ENCODE measurements around the gene CTRL.
A peak's percentile ranks its signal among the peaks of the same experiment; 100 is the strongest.

CTRL gene

DNA sequence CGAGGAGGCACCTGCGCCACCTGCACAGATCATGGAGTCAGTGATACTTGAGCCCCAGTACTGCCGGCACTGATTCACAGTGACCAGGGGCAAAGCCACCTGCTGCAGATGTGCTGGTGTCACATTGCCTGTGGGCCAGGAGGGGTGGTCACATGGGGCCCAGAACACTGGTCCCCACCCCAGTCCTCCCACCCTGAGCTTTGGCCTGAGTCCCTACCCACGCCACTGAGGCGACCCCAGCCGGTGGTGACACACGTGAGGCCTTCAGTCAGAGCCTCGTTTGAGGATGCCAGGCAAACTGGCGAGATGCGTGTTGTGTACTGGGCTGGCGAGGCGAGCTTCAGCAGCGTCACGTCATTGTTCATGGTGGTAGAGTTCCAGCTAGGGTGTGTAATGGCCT is 1.5 kb downstream of the CTRL start:
- no peaks in the 10 kb centered on the region for H3K9me3 ChIP-seq (ENCODE audit: control insufficient read depth, insufficient read depth, low read depth, low read length)
- no peak overlapping the region for H3K9ac ChIP-seq (ENCODE audit: low read length)
- no peak overlapping the region for H3K27ac ChIP-seq (ENCODE audit: low read depth, low read length)
- peaks cover 22% of the 10 kb centered on the region for H3K4me1 ChIP-seq (ENCODE audit: control insufficient read depth, insufficient read depth, low read length)
- peaks cover 29% of the 10 kb centered on the region for H3K36me3 ChIP-seq (ENCODE audit: control insufficient read depth, insufficient read depth, low read length)
- H3K27me3 ChIP-seq (ENCODE audit: control insufficient read depth, insufficient read depth, low read length): no peaks in the 10 kb centered on the region
- no peak overlapping the region for H3K4me3 ChIP-seq (ENCODE audit: low read depth, low read length)

DNA sequence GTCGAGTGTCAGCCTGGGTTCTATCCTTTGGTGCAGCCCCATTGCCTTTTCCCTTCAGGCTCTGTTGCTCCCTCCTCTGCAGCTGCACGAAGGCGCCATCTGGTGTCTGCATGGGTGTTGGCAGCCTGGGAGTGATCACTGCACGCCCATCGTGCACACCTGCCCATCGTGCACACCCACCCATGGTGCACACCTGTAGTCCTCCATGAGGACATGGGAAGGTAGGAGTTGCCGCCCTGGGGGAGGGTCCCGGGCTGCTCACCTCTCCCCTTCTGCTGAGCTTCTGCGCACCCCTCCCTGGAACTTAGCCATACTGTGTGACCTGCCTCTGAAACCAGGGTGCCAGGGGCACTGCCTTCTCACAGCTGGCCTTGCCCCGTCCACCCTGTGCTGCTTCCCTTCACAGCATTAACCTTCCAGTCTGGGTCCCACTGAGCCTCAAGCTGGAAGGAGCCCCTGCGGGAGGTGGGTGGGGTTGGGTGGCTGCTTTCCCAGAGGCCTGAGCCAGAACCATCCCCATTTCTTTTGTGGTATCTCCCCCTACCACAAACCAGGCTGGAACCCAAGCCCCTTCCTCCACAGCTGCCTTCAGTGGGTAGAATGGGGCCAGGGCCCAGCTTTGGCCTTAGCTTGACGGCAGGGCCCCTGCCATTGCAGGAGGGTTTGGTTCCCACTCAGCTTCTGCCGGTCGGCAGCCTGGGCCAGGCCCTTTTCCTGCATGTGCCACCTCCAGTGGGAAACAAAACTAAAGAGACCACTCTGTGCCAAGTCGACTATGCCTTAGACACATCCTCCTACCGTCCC is 2.9 kb downstream of the CTRL start:
- no peaks in the 10 kb centered on the region for H3K9me3 ChIP-seq (ENCODE audit: control insufficient read depth, insufficient read depth, low read depth, low read length)
- H3K27me3 ChIP-seq (ENCODE audit: control insufficient read depth, insufficient read depth, low read length): no peaks in the 10 kb centered on the region
- no peak overlapping the region for H3K4me3 ChIP-seq (ENCODE audit: low read depth, low read length)
- H3K9ac ChIP-seq (ENCODE audit: low read length): no peak overlapping the region
- H3K36me3 ChIP-seq (ENCODE audit: control insufficient read depth, insufficient read depth, low read length): peaks cover 28% of the 10 kb centered on the region
- H3K4me1 ChIP-seq (ENCODE audit: control insufficient read depth, insufficient read depth, low read length): peaks cover 11% of the 10 kb centered on the region
- no peak overlapping the region for H3K27ac ChIP-seq (ENCODE audit: low read depth, low read length)

DNA sequence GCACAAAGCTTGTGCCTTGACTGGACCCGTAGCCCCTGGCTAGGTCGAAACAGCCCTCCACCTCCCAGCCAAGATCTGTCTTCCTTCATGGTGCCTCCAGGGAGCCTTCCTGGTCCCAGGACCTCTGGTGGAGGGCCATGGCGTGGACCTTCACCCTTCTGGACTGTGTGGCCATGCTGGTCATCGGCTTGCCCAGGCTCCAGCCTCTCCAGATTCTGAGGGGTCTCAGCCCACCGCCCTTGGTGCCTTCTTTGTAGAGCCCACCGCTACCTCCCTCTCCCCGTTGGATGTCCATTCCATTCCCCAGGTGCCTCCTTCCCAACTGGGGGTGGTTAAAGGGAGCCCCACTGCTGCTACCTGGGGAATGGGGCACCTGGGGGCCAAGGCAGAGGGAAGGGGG is 3.5 kb downstream of the CTRL start:
- no peaks in the 10 kb centered on the region for H3K27me3 ChIP-seq (ENCODE audit: control insufficient read depth, insufficient read depth, low read length)
- H3K27ac ChIP-seq (ENCODE audit: low read depth, low read length): no peak overlapping the region
- no peaks in the 10 kb centered on the region for H3K9me3 ChIP-seq (ENCODE audit: control insufficient read depth, insufficient read depth, low read depth, low read length)
- H3K4me3 ChIP-seq (ENCODE audit: low read depth, low read length): no peak overlapping the region
- peaks cover 11% of the 10 kb centered on the region for H3K4me1 ChIP-seq (ENCODE audit: control insufficient read depth, insufficient read depth, low read length)
- H3K9ac ChIP-seq (ENCODE audit: low read length): no peak overlapping the region
- peaks cover 32% of the 10 kb centered on the region for H3K36me3 ChIP-seq (ENCODE audit: control insufficient read depth, insufficient read depth, low read length)

DNA sequence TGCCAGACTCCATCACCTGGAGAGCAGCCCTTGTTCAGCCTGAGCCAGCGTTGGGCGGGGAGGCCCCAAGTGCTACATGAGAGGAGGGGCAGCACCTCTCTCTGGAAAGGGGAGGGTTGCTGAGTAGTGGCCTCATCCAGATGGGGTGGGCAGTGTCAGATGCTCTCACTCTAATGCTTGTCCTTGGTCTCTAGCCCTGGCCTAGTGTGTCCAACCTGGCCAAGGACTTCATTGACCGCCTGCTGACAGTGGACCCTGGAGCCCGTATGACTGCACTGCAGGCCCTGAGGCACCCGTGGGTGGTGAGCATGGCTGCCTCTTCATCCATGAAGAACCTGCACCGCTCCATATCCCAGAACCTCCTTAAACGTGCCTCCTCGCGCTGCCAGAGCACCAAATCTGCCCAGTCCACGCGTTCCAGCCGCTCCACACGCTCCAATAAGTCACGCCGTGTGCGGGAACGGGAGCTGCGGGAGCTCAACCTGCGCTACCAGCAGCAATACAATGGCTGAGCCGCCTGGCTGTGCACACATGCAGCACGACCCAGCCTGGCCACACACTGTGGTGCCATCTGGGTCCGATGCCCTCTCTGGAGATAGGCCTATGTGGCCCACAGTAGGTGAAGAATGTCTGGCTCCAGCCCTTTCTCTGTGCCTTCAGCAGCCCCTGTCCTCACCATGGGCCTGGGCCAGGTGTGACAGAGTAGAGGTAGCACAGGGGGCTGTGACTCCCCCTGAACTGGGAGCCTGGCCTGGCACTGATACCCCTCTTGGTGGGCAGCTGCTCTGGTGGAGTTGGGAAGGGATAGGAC is 4.3 kb downstream of the CTRL start:
- peaks cover 11% of the 10 kb centered on the region for H3K4me1 ChIP-seq (ENCODE audit: control insufficient read depth, insufficient read depth, low read length)
- H3K36me3 ChIP-seq (ENCODE audit: control insufficient read depth, insufficient read depth, low read length): peaks cover 32% of the 10 kb centered on the region
- H3K9ac ChIP-seq (ENCODE audit: low read length): no peak overlapping the region
- no peaks in the 10 kb centered on the region for H3K9me3 ChIP-seq (ENCODE audit: control insufficient read depth, insufficient read depth, low read depth, low read length)
- H3K27me3 ChIP-seq (ENCODE audit: control insufficient read depth, insufficient read depth, low read length): no peaks in the 10 kb centered on the region
- H3K27ac ChIP-seq (ENCODE audit: low read depth, low read length): no peak overlapping the region
- no peak overlapping the region for H3K4me3 ChIP-seq (ENCODE audit: low read depth, low read length)

DNA sequence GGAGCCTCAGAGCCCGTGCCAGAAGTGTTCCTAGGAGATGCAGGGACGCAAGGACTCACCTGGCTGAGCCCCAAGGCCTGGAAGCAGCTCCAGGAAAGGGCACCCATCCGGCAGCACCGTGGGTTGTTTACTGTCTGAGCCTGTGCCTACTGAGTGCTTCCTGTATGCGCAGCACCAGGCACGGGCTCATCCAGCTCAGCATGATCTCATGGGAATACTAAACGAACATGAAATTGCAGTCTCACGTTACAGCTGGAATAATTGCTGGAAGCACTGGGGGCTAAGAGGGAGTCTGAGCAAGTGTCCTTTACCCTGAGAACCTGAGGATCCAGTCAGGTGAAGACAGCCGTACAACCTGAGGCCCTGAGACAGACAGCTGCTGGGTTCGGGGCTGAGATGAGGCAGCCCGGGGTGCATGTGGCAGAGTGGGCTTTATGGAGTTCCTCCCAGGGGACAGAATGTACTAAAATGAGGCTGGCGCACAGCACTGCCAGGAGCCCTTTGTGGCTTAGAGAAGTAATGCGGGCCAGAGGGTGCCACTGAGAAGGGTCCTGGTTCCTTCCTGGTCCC is 5.4 kb downstream of the CTRL start:
- Histone ChIP-seq H3K4me3 (ENCODE audit: low read depth, low read length) (no peak overlapping the region), H3K36me3 (ENCODE audit: control insufficient read depth, insufficient read depth, low read length) (peaks cover 30% of the 10 kb centered on the region), H3K27ac (ENCODE audit: low read depth, low read length) (no peak overlapping the region), H3K27me3 (ENCODE audit: control insufficient read depth, insufficient read depth, low read length) (no peaks in the 10 kb centered on the region), H3K9me3 (ENCODE audit: control insufficient read depth, insufficient read depth, low read depth, low read length) (no peaks in the 10 kb centered on the region), H3K4me1 (ENCODE audit: control insufficient read depth, insufficient read depth, low read length) (peaks cover 11% of the 10 kb centered on the region), H3K9ac (ENCODE audit: low read length) (peak overlapping the region; percentile 35)

DNA sequence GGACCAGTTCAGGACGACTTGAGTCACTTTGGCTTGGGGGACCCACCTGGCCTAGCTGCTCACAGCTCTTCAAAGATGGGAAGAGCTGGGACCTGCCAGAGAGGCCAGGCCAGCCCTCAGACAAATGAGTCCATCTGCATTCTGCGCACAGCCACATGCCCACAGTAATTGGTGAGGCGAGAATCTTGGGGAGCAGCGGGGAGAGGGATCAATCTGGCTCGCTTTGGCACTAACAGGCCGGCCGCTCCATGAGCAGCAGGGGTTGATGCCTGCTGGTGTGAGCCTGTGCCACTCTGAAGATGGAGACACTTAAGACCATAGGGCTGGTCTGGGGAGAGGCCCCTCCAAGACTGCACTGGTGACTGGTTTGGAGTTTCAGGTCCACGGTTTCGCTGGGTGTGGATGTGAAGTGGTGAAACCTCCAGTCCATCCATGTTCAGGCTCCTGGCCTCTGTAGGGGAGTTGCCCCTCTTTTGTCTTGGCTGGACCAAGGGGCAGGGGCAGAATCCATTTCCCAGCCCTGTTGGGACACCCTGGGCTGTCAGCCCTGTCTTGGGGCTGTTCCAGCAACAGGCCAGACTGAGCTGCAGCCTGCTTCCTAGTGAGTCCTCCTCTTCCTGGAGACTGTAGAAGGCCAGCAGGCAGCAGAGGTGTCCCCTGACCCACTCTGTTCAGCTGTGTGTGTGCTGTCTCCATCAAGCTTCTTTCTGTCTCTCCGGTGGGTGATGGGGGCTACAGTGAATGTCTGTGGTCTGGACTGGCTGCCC is 7.3 kb downstream of the CTRL start:
- H3K27me3 ChIP-seq (ENCODE audit: control insufficient read depth, insufficient read depth, low read length): no peaks in the 10 kb centered on the region
- no peaks in the 10 kb centered on the region for H3K9me3 ChIP-seq (ENCODE audit: control insufficient read depth, insufficient read depth, low read depth, low read length)
- H3K36me3 ChIP-seq (ENCODE audit: control insufficient read depth, insufficient read depth, low read length): peaks cover 27% of the 10 kb centered on the region
- H3K27ac ChIP-seq (ENCODE audit: low read depth, low read length): no peak overlapping the region
- peaks cover 11% of the 10 kb centered on the region for H3K4me1 ChIP-seq (ENCODE audit: control insufficient read depth, insufficient read depth, low read length)
- H3K4me3 ChIP-seq (ENCODE audit: low read depth, low read length): no peak overlapping the region
- H3K9ac ChIP-seq (ENCODE audit: low read length): no peak overlapping the region

DNA sequence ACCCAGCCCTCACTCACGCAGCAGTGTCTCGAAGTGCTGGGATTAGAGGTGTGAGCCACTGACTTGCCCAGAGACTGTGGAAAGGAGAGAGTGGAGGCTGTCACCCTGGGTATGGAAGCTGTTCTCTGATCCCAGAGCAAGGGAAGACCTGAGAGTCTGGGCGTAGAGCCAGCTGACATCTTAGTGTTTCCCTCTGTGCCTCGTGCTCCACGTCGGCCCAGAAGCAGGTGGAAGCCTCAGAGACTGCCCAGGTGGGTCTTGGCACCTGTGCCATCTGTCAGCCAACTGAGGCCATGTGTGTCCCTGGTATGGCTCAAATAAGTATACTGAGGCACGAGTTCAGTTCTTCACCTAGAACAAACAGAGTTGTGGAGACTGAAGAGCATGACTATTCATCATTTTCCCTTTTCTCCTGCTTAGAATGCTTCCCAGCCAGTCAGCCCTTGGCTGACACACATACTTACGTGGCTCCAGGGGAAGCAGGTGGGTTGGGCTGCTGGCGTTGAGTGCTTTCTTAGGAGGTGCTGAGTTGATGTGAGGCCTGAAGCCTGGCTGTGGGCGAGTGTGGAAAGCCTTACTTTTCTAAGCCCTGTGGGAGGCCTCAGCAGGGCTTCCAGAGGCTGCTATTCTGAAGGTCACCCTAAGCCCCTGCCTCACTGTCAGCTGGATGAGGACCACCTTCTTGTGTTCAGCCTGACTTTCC is 8.1 kb downstream of the CTRL start:
- no peak overlapping the region for H3K27ac ChIP-seq (ENCODE audit: low read depth, low read length)
- H3K9ac ChIP-seq (ENCODE audit: low read length): no peak overlapping the region
- H3K36me3 ChIP-seq (ENCODE audit: control insufficient read depth, insufficient read depth, low read length): peaks cover 26% of the 10 kb centered on the region
- no peaks in the 10 kb centered on the region for H3K9me3 ChIP-seq (ENCODE audit: control insufficient read depth, insufficient read depth, low read depth, low read length)
- H3K4me1 ChIP-seq (ENCODE audit: control insufficient read depth, insufficient read depth, low read length): peaks cover 11% of the 10 kb centered on the region
- no peak overlapping the region for H3K4me3 ChIP-seq (ENCODE audit: low read depth, low read length)
- no peaks in the 10 kb centered on the region for H3K27me3 ChIP-seq (ENCODE audit: control insufficient read depth, insufficient read depth, low read length)

DNA sequence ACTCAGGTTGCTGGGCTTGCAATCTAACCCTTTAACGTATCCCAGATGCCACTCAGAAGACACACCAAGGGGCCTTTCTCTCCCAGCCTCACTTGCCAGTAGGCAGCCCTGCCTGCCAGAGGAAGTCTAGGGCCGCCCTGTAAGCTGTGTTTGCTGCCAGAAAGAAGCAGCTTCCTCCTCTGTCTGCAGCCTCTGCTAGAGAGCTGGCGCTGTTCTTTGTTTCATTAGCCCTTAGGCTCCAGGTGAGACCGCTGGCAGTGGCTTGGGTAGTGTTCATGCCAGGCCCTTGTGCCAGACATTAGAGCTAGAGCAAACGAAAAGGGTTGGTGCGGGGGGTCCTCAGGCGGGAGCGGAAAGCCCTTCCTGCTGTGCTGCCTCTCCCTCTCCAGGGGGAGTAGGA is 8.9 kb downstream of the CTRL start:
- no peak overlapping the region for H3K9ac ChIP-seq (ENCODE audit: low read length)
- H3K27ac ChIP-seq (ENCODE audit: low read depth, low read length): no peak overlapping the region
- peaks cover 12% of the 10 kb centered on the region for H3K4me1 ChIP-seq (ENCODE audit: control insufficient read depth, insufficient read depth, low read length)
- H3K36me3 ChIP-seq (ENCODE audit: control insufficient read depth, insufficient read depth, low read length): peaks cover 21% of the 10 kb centered on the region
- H3K9me3 ChIP-seq (ENCODE audit: control insufficient read depth, insufficient read depth, low read depth, low read length): no peaks in the 10 kb centered on the region
- H3K4me3 ChIP-seq (ENCODE audit: low read depth, low read length): no peak overlapping the region
- H3K27me3 ChIP-seq (ENCODE audit: control insufficient read depth, insufficient read depth, low read length): no peaks in the 10 kb centered on the region

DNA sequence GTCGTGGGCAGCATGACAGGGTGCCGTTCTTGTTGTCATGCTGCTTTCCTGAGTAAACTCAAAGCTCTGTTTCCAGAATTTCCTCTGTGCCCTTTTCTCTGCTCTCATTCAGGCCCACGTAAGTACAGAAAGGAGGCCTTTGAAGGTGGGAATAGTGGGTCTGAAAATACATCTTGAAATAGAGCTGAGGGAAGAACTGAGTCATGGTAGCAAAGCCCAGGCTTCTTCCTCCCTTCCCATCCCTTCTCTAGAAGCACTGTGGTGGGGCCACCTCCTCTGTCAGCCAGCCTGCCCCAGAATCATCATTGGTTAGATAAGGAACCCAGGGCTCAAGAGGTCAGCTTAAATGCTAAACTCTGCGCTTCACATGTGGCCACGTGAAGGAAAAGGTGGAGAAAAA is 9.4 kb downstream of the CTRL start:
- Histone ChIP-seq H3K27me3 (ENCODE audit: control insufficient read depth, insufficient read depth, low read length) (no peaks in the 10 kb centered on the region), H3K9ac (ENCODE audit: low read length) (no peak overlapping the region), H3K4me1 (ENCODE audit: control insufficient read depth, insufficient read depth, low read length) (peaks cover 17% of the 10 kb centered on the region), H3K36me3 (ENCODE audit: control insufficient read depth, insufficient read depth, low read length) (peaks cover 18% of the 10 kb centered on the region), H3K9me3 (ENCODE audit: control insufficient read depth, insufficient read depth, low read depth, low read length) (no peaks in the 10 kb centered on the region), H3K27ac (ENCODE audit: low read depth, low read length) (no peak overlapping the region), H3K4me3 (ENCODE audit: low read depth, low read length) (no peak overlapping the region)

DNA sequence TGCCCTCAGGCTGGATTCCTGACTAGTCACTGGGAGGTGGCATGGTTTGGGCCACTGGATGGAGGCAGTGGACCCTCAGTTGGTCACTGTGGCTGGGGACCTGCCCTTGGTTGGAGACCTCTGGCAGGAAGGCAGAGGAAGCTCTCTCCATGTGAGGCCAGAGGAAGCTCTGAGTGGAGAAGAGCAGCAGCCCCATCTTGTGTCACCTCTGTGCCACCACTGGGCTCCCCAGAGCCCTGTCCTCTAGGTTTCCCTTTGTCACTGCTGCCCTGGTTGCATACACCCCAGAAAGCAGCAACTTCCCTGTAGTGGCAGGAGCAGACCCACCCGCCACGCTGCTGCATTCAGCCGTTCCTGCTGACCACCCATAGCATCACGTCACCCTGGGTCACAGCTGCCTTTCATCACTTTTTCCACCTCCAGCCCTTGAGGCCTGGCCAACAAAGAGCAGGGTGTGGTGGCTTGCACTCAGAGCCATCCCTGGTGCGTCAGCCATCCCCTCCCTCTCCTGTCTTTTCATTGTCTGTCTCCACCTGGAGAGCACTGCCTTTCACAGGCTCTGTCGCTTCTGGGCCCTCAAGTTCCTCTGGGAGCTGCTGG is 11.9 kb downstream of the CTRL start:
- peaks cover 30% of the 10 kb centered on the region for H3K4me1 ChIP-seq (ENCODE audit: control insufficient read depth, insufficient read depth, low read length)
- H3K27me3 ChIP-seq (ENCODE audit: control insufficient read depth, insufficient read depth, low read length): no peaks in the 10 kb centered on the region
- peak overlapping the region; percentile 32 for H3K9ac ChIP-seq (ENCODE audit: low read length)
- H3K27ac ChIP-seq (ENCODE audit: low read depth, low read length): no peak overlapping the region
- no peaks in the 10 kb centered on the region for H3K9me3 ChIP-seq (ENCODE audit: control insufficient read depth, insufficient read depth, low read depth, low read length)
- H3K4me3 ChIP-seq (ENCODE audit: low read depth, low read length): no peak overlapping the region
- H3K36me3 ChIP-seq (ENCODE audit: control insufficient read depth, insufficient read depth, low read length): peaks cover 20% of the 10 kb centered on the region
